IPS-15b (cell line): Measurements from ENCODE around the gene ZNF626.
A peak's percentile ranks its signal among the peaks of the same experiment; 100 is the strongest.
"Not testable (repeated sequence)": the region's sequence is repeated elsewhere in the genome, so short reads cannot be mapped to it uniquely, and the experiment has no call there.

ENCODE experiments used
- H3K27me3 ChIP-seq: one replicate; pipeline ENCODE4 v1.6.1; 2013; ENCODE audit warnings: low read length; ENCODE audit not compliant: control insufficient read depth, insufficient read depth
- H3K36me3 ChIP-seq: one replicate; pipeline ENCODE4 v1.6.1; 2013; ENCODE audit warnings: low read length; ENCODE audit not compliant: control insufficient read depth, insufficient read depth
- H3K4me1 ChIP-seq: one replicate; pipeline ENCODE4 v1.6.1; 2013; ENCODE audit warnings: mild to moderate bottlenecking, low read length; ENCODE audit not compliant: control insufficient read depth, insufficient read depth
- H3K4me3 ChIP-seq: one replicate; pipeline ENCODE4 v1.5.1; 2013; ENCODE audit warnings: low read depth, low read length
- H3K9ac ChIP-seq: one replicate; pipeline ENCODE4 v1.6.1; 2013; ENCODE audit warnings: low read depth, mild to moderate bottlenecking, low read length
- H3K9me3 ChIP-seq: one replicate; pipeline ENCODE4 v1.6.1; 2013; ENCODE audit warnings: mild to moderate bottlenecking, low read length; ENCODE audit not compliant: control insufficient read depth, insufficient read depth

The ZNF626 gene

GRCh38 chr19:20661150-20661819 is at the start of gene ZNF626:
ZNF626 (minus strand) TSS chr19:20661571; CDS start chr19:20661446, 125 bp downstream.
- H3K9ac ChIP-seq: peak within 1 kb of the TSS; percentile 94
- H3K4me3 ChIP-seq: peak within 1 kb of the TSS; percentile 96

GRCh38 chr19:20669263-20669662 is 7.9 kb upstream of the ZNF626 start:
- Histone ChIP-seq H3K4me3 (no peak overlapping the region), H3K4me1 (no peaks in the 10 kb centered on the region), H3K36me3 (no peaks in the 10 kb centered on the region), H3K27me3 (no peaks in the 10 kb centered on the region), H3K9me3 (no peaks in the 10 kb centered on the region), H3K9ac (no peak overlapping the region)

More at GRCh38 chr19:20661150-20661819, at the start of gene ZNF626:
- peaks cover 3% of the 10 kb centered on the region for H3K36me3 ChIP-seq
- H3K4me1 ChIP-seq: no peaks in the 10 kb centered on the region
- no peaks in the 10 kb centered on the region for H3K9me3 ChIP-seq
- H3K27me3 ChIP-seq: no peaks in the 10 kb centered on the region

GRCh38 chr19:20667281-20667680 is 5.9 kb upstream of the ZNF626 start:
- Histone ChIP-seq H3K9me3 (no peaks in the 10 kb centered on the region), H3K27me3 (no peaks in the 10 kb centered on the region), H3K9ac (no peak overlapping the region), H3K4me1 (no peaks in the 10 kb centered on the region), H3K4me3 (no peak overlapping the region), H3K36me3 (no peaks in the 10 kb centered on the region)

GRCh38 chr19:20664901-20665781 is 3.8 kb upstream of the ZNF626 start:
- Histone ChIP-seq H3K4me3 (no peak overlapping the region), H3K9me3 (no peaks in the 10 kb centered on the region), H3K9ac (no peak overlapping the region), H3K27me3 (no peaks in the 10 kb centered on the region), H3K4me1 (no peaks in the 10 kb centered on the region), H3K36me3 (no peaks in the 10 kb centered on the region)

- not testable (repeated sequence) for H3K9ac ChIP-seq, H3K9me3 ChIP-seq, H3K36me3 ChIP-seq, H3K4me3 ChIP-seq, H3K27me3 ChIP-seq, H3K4me1 ChIP-seq
These were observed 3.1 kb upstream of the ZNF626 start for GRCh38 chr19:20664475-20664874.

GRCh38 chr19:20662421-20663105 is 1.2 kb upstream of the ZNF626 start:
- H3K4me1 ChIP-seq: no peaks in the 10 kb centered on the region
- no peak overlapping the region for H3K9ac ChIP-seq
- H3K27me3 ChIP-seq: no peaks in the 10 kb centered on the region
- H3K9me3 ChIP-seq: no peaks in the 10 kb centered on the region
- peaks cover 3% of the 10 kb centered on the region for H3K36me3 ChIP-seq
- H3K4me3 ChIP-seq: no peak overlapping the region

- Histone ChIP-seq H3K36me3 (peaks cover 3% of the 10 kb centered on the region), H3K9ac (peak overlapping the region; percentile 94), H3K9me3 (no peaks in the 10 kb centered on the region), H3K27me3 (no peaks in the 10 kb centered on the region), H3K4me3 (peak overlapping the region; percentile 96), H3K4me1 (no peaks in the 10 kb centered on the region)
These were observed 764 bp downstream of the ZNF626 start for GRCh38 chr19:20660473-20661140.

- H3K4me3 ChIP-seq: no peak overlapping the region
- H3K9ac ChIP-seq: no peak overlapping the region
- H3K4me1 ChIP-seq: no peaks in the 10 kb centered on the region
- peaks cover 12% of the 10 kb centered on the region for H3K36me3 ChIP-seq
- H3K9me3 ChIP-seq: peaks cover 8% of the 10 kb centered on the region
- H3K27me3 ChIP-seq: no peaks in the 10 kb centered on the region
These were observed 20.8 kb downstream of the ZNF626 start for GRCh38 chr19:20640545-20640944.

GRCh38 chr19:20640023-20640422 is 21.3 kb downstream of the ZNF626 start:
- Histone ChIP-seq H3K9me3 (peaks cover 13% of the 10 kb centered on the region), H3K9ac (no peak overlapping the region), H3K4me1 (no peaks in the 10 kb centered on the region), H3K27me3 (no peaks in the 10 kb centered on the region), H3K4me3 (no peak overlapping the region), H3K36me3 (peaks cover 17% of the 10 kb centered on the region)

- H3K27me3 ChIP-seq, H3K4me3 ChIP-seq, H3K36me3 ChIP-seq, H3K4me1 ChIP-seq, H3K9ac ChIP-seq: not testable (repeated sequence)
- H3K9me3 ChIP-seq: peaks cover 19% of the 10 kb centered on the region
These were observed 36.8 kb downstream of the ZNF626 start for GRCh38 chr19:20624560-20624959.

- Histone ChIP-seq H3K27me3 (no peaks in the 10 kb centered on the region), H3K9me3 (peaks cover 3% of the 10 kb centered on the region), H3K9ac (no peak overlapping the region), H3K36me3 (no peaks in the 10 kb centered on the region), H3K4me1 (no peaks in the 10 kb centered on the region), H3K4me3 (no peak overlapping the region)
These were observed 45.3 kb downstream of the ZNF626 start for GRCh38 chr19:20616071-20616470.
